H4 (cell line): Measurements from ENCODE around the gene TPT1. TPM values are rescaled to one million over a fixed set of nuclear protein-coding genes. Genes with fewer than 3 reads are reported as not detected.
"Not testable (repeated sequence)": the region's sequence is repeated elsewhere in the genome, so short reads cannot be mapped to it uniquely, and the experiment has no call there.

ENCODE experiments used
- DNase-seq: peaks from one replicate; pipeline ENCODE4 v3.0.0-alpha.2; 2015; ENCODE audit warnings: low spot score
- total RNA-seq: library from RNA; depleted of rRNA; stranded (reverse); fragments of >200 nt; shearing (Covaris generic); gene quantifications from 2 replicates; pipeline ENCODE4 v1.2.3, GENCODE V29; 2014; rRNA removed

TPT1 gene
- total RNA-seq, 1 experiment from 2014 or later = 2,361 TPM

DNA sequence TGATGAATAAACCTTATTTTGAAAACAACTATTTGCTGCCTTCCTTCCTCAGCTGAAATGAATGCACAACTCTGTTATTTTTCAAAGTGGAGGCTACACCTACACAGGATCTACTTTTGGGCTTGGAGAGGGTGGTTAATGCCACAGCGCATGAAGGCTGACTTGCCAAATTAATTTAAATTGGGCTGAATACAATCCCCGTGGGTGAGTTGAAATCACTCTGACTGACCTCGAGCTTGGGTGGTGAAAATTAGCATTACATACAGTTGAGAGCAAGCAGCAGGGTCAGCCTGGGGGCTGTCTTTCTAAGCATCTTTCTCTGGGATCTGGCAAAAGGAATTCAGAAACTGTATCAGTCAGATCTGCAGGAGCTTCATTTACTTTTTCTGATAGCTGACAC lies 38.5 kb downstream of the TPT1 start:
- DNase-seq = no peak

GRCh38 chr13:45301263-45301662 lies 39.7 kb downstream of the TPT1 start:
- no peak for DNase-seq

- no peak for DNase-seq
Measured at GRCh38 chr13:45300190-45300985, 40.6 kb downstream of the TPT1 start.

- DNase-seq = no peak
Measured at GRCh38 chr13:45299194-45299593, 41.8 kb downstream of the TPT1 start.

GRCh38 chr13:45298550-45298949 lies 42.4 kb downstream of the TPT1 start:
- not testable (repeated sequence) for DNase-seq

GRCh38 chr13:45298206-45298505 lies 42.8 kb downstream of the TPT1 start:
- DNase-seq = no peak

GRCh38 chr13:45297456-45298205 lies 43.4 kb downstream of the TPT1 start:
- no peak for DNase-seq

DNA sequence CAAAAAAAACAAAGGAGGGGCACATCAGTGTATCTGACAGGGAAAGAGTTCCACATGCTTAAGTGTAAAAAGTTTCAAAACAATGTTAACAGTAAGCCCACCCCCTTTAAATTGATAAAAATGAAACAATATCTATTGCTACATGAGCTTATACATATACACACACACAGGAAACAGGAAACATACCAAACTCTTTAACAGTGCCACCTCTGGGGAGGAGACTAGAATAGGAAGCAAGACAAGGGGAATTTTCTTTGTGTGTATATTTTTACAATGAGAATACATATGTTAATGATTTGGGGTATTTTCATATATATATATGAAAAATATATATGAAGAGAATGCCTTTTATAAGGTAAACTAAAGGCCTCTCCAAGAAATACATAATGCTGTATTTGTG lies 44.7 kb downstream of the TPT1 start:
- DNase-seq = no peak

DNA sequence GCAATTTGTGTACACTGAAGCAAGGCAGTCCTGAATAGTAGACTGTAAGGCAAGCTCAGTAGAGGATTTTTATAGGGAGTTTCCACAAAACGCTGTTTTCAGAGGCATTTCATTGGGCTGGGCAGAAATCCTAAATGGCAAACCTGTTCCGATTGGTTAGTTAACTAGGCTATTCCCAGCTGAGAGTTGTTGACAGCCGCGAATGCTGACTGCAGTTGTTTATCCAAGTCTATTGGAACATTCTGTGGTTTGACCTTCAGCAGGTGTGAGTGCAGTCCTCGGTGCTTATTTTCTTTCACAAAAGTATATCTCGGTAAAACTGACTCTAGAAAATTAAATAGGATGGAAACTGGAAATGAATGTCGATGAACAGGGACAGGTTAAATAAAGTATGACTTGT lies 45.4 kb downstream of the TPT1 start:
- no peak for DNase-seq

DNA sequence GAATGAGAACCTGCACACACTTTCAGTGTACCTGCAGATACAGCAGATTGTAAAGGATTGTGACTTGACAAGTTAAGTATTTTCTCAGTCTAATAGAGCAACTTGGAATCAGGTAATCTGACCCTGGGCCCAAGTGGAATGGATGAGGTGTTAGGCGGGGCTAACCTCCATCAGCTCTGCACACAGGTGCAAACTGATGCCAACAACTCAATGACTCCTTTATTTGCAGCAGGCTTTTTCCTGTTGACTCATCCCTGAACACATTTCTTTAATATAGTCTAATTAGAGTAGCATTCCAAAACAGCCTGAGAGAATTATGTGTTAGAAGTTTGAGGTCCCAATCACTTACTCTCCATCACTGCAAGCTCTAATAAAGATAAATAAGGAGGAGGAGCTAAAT lies 48.8 kb downstream of the TPT1 start:
- DNase-seq = no peak

- DNase-seq = no peak
Measured at GRCh38 chr13:45289936-45290563, 50.9 kb downstream of the TPT1 start.

Other genes starting within 250 kb of the TPT1 start
- 28.9 and 36.5 TPM in 2 replicates for gene GTF2F2, start 220.7 kb downstream of the TPT1 start, total RNA-seq
- gene KCTD4, start 140.1 kb downstream of the TPT1 start, total RNA-seq = not detected in 2 replicates
- gene SLC25A30, start 77.2 kb upstream of the TPT1 start, total RNA-seq = 5.5 and 7.1 TPM in 2 replicates
- 7.5 and 8.4 TPM in 2 replicates for gene COG3, start 123.8 kb upstream of the TPT1 start, total RNA-seq